Fibroblast of skin of scalp (primary cell): ENCODE measurements around the gene NLRC5.
"Not testable (repeated sequence)": the region's sequence is repeated elsewhere in the genome, so short reads cannot be mapped to it uniquely, and the experiment has no call there.

ENCODE experiments used
- DNase-seq: peaks from one replicate; pipeline ENCODE4 v3.0.0-alpha.2; 2013

The NLRC5 gene

GRCh38 chr16:56982695-56983094, 6.7 kb upstream of the NLRC5 start:
- no peak for DNase-seq

DNA sequence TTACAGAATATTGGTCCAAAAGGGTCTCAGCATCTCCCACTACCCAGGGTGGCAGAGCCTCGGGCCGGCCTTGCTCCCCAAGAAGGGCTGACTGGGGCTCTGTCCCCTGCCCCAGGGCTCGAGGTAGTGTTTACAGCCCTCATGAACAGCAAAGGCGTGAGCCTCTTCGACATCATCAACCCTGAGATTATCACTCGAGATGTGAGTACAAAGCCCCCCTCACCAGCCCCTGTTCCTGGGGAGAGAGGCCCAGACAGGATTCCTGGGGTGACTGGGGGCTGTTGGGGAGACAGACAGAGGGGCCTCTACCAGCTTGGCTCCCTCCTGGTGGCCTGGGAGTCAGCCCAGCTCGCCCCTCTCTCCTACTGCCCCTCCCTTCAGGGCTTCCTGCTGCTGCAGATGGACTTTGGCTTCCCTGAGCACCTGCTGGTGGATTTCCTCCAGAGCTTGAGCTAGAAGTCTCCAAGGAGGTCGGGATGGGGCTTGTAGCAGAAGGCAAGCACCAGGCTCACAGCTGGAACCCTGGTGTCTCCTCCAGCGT, 6.1 kb upstream of the NLRC5 start:
- no peak for DNase-seq

GRCh38 chr16:56984639-56985038, 4.7 kb upstream of the NLRC5 start:
- no peak for DNase-seq

GRCh38 chr16:56985288-56985961, 3.9 kb upstream of the NLRC5 start:
- peak; percentile 92 for DNase-seq

- no peak for DNase-seq
These were observed 3.4 kb upstream of the NLRC5 start for GRCh38 chr16:56985962-56986360.

GRCh38 chr16:56986361-56986760, 3.0 kb upstream of the NLRC5 start:
- DNase-seq = no peak

DNA sequence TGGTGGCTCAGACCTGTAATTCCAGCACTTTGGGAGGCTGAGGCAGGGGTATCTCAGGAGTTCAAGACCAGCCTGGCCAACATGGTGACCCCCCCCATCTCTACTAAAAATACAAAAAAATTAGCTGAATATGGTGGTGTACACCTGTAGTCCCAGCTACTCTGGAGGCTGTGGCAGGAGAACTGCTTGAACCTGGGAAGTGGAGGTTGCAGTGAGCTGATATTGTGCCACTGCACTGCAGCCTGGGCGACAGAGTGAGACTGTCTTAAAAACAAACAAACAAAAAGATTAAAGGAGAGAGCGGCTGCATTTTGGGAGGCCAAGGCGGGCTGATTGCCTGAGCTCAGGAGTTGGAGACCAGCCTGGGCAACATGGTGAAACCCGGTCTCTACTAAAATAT, 2.4 kb upstream of the NLRC5 start:
- DNase-seq = not testable (repeated sequence)

DNA sequence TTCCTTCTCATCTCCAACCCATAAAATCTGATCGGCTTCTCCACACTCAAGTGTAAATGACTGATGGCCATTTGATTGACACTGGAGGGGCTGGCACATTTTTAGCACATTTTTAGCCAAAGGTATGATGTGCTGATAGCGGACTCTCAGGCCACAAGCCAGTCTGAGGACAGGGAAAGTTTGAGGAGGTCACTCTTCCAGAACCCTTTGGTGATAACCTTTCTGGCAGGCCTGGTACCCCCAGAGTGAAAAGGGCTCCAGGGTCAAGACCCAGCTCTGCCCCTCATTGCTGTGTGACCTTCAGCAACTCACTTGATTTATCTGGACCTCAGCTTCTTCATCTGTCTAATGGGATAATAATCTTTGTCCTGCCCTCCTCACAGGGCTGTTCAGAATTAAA, 1.7 kb upstream of the NLRC5 start:
- DNase-seq = no peak

DNA sequence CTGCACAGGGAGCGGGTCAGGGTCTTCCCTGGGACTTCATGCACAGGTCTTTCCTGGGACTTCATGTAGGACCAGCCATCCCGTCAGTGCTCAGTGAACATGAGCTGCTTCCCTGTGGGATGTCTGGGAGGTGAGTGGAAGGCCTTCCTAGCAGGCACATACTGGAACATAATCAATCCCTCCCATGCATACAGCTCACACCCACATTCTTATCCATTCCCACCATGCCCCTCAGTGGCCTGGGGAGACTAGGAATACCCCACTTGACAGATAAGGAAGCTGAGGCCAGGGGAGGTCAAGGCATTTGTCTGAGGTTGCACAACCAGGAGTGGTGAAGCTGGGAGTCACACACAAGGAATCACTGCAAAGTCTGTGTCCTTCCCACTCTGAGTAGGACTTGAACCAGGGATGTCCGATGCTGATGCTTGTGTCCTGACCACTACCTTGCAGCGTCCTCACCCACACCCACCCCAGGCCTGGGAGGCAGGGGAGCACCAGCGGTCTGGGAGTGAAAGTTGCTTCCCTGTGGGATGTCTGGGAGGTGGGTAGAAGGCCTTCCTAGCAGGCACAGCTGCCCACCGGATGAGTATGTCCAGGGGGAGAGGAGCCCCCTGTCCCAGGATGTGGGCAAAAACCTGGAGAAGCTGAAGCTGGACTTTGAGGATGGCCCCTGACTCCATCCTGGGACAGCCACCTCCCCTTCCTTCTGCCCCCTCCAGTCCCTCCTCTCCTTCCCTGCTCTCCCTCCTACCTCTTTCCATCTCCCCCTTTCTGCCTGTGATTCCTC, 1.0 kb upstream of the NLRC5 start:
- DNase-seq = no peak

DNA sequence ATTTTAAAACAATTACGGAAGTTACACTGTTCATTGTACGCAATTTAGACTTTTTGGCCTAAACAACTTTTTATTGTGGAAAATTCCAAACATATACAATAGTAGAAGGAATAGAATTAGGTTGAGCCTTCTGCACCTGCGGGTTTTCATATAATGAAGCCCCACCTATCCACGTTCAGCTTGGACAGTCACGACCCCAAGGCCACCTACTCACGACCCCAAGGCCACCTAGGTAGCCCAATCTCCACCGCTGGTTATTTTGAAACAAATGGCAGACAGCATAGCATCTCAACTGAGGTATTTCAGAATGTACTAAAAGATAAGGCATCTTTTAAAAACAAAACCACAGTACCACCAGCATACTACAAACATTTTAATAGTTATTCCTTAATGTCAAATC, 631 bp downstream of the NLRC5 start:
- no peak for DNase-seq

GRCh38 chr16:56990407-56991286, 1.3 kb downstream of the NLRC5 start:
- DNase-seq = no peak

GRCh38 chr16:56992431-56992830, 3.1 kb downstream of the NLRC5 start:
- not testable (repeated sequence) for DNase-seq

DNA sequence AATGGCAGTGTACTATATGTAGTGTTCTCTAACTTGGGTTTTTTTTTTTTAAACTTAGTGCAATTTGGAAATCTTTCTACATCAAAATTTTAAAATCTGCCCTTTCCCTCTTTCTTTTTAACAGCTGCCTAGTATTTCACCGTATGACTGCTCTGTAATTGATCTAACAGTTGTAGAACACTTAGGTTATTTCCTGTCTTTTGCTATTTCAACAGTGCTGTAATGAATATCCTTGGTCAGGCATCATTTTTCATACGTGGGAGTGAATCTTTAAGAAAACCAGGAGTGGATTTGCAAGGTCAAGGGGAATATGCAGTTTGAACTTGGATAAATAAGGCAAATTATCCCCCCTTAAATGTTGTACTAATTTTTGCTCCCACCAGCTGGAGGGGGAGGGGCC, 3.8 kb downstream of the NLRC5 start:
- DNase-seq = no peak

- DNase-seq = no peak
These were observed 5.0 kb downstream of the NLRC5 start for GRCh38 chr16:56994311-56994710.

- DNase-seq = no peak
These were observed 5.9 kb downstream of the NLRC5 start for GRCh38 chr16:56995136-56995805.

DNA sequence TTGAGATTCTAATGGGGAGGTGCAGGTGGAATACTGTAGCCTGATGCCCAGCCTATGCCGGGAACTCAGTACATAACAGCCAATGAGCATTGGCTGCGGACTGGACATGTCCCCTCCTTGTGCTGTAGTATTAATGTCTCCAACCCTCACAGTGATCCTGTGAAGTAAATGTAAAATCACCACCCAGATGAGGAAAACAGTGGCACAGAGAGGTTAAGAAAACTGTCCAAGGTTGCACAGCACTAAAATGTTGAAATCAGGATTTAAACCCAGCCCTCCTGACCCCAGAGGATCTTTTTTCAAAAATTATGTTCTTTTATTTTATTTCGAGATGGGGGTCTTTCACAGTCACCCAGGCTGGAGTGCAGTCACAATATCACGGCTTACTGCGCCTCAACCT, 7.9 kb downstream of the NLRC5 start:
- no peak for DNase-seq

- DNase-seq = no peak
These were observed 8.6 kb downstream of the NLRC5 start for GRCh38 chr16:56997931-56998330.

- DNase-seq = no peak
These were observed 9.0 kb downstream of the NLRC5 start for GRCh38 chr16:56998352-56998751.

GRCh38 chr16:56998861-56999260, 9.5 kb downstream of the NLRC5 start:
- DNase-seq = no peak

DNA sequence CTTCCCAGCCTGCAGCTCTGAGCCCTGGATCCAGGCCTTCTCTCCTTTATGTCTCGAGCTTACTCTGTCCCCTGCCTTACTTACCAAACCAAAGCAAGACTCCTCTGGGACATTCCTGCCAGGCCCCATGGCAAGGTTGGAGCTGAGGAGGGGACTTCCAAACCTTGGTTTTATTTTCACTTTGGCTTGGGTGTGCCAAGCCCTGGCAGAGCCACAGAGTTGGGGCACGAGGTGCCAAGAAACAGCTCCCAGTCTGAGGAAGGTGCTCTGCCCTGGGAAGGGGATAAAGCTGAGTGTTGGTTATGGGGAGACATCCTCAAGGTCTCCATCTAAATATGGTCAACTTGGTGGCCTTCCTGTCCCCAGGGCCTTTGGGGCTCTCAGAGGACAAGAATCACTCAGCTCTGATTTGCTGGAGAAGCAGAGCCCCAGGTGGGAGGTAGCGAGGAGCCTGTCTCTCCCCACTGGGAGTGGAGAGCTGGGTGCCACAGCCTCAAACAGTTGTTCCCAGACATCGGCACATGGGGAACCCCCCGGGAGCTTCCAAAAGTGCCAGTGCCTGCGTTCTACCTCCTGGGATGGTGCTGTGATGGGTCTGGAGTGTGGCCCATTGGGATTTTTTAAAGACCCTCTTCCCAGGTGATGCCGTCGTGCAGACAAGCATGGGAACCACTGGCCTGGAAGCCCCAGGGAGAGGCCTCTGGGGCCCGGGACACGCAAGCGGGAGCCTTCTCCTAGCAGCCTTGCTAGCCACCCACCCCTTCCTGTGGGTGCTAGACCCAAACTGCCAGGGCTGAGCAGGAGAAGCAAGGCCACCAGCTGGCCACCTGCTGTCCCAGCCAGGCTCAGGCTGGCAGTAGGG, 10.3 kb downstream of the NLRC5 start:
- no peak for DNase-seq

DNA sequence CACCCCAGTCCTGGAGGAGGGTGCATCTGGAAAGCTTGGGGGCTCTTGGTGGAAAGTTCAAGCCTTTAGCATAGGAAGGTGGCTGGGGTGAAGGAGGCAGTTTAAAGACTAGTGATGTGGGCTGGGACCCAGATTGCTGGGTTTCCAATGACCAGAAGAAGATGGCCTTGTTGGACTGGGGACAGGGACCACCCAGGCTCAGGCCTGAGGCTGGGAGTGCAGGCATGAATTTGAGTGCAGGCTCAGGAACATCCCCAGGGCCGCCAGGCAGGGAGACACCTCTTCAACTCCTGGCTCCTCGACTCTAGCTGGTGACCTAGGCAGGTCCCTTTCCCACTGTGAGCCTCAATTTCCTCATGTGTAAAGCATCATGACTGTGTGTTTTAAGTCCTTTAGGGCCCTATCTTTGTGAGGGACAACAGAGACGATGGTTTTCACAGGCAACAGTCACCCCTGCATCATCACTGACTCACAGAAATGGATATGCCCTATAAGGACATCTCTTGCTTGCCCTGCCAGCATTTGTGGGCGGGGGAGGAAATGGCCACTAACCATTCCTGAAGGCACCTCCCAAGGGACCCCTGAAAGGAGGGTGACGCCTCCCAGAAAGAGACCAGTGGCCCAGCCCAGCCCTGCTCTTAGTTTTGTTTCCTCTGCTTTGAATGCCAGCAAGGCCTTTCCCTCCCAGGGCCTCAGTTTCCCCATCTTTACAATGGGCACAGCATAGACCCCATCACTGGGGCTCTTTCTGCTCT, 11.1 kb downstream of the NLRC5 start:
- DNase-seq = peak; percentile 99
